Nephron progenitor cell (in vitro differentiated cells): ENCODE measurements around the gene DNAH11.

Experiments
- DNase-seq: peaks from one replicate; pipeline ENCODE4 v3.0.0; 2021
- H3K27ac Mint-ChIP-seq: 2 replicates; pipeline ENCODE4 v1.8.0; 2021; ENCODE audit warnings: mild to moderate bottlenecking, moderate library complexity, mixed read lengths
- H3K27me3 Mint-ChIP-seq: 2 replicates; pipeline ENCODE4 v1.8.0; 2021; ENCODE audit warnings: mild to moderate bottlenecking, low read depth, mixed read lengths; ENCODE audit not compliant: poor library complexity
- H3K36me3 Mint-ChIP-seq: 2 replicates; pipeline ENCODE4 v1.8.0; 2021; ENCODE audit warnings: low read depth, mixed read lengths
- H3K4me1 Mint-ChIP-seq: 2 replicates; pipeline ENCODE4 v1.8.0; 2021; ENCODE audit warnings: mixed read lengths
- H3K4me3 Mint-ChIP-seq: 2 replicates; pipeline ENCODE4 v1.8.0; 2021; ENCODE audit warnings: mild to moderate bottlenecking, moderate library complexity, mixed read lengths
- H3K9me3 Mint-ChIP-seq: 2 replicates; pipeline ENCODE4 v1.8.0; 2021; ENCODE audit warnings: mild to moderate bottlenecking, moderate library complexity, mixed read lengths
- CTCF ChIP-seq: fragments of 200-600 bp; sonication (generic); IDR thresholded peaks from 2 replicates; pipeline ENCODE4 v1.5.0; 2021; ENCODE audit warnings: antibody characterized with exemption

DNAH11 gene

DNA sequence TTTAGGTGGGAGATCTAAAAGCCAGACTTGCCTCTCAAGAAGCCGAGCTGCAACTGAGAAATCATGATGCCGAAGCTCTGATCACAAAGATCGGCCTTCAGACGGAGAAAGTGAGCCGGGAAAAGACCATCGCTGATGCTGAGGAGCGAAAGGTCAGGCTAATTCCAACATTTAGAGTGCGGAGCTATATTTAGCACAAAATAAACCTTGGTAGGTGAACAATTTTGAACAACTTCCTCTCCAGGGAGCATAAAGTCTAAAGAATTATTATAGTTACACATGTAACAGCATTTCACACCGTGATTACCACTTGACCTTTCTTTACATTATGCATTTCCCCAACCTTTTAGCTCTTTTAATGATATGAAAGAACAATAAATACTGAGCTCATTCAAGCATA is 236.1 kb downstream of the DNAH11 start:
- no peak for TF ChIP-seq CTCF
- peaks cover 4% of the 10 kb centered on the region for H3K27me3 Mint-ChIP-seq

DNA sequence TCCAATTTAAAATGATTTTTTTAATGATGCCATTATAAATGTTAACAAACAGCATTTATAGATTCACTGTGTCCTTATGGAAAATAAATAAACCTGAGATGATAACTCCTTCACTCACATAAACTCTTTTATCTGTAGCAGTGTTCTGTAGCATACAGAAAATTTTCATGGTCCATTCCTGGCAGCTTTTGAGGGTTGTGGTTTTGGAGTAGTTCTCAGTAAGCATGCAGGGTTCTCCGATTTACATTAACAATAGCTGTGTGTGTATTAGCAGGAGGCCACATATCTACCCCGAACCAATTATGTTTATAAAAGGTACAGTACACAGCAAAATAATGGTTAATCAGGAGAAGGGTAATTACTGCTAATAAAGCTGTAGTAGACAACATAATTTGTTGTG is 240.2 kb downstream of the DNAH11 start:
- Mint-ChIP-seq H3K9me3 (no peaks in the 10 kb centered on the region), H3K4me3 (no peak overlapping the region), H3K36me3 (no peaks in the 10 kb centered on the region), H3K4me1 (no peaks in the 10 kb centered on the region), H3K27me3 (peaks cover 6% of the 10 kb centered on the region), H3K27ac (no peak overlapping the region)
- TF ChIP-seq CTCF = no peak
- DNase-seq = no peak

More for the DNA sequence above, 236.1 kb downstream of the DNAH11 start:
- no peak overlapping the region for H3K4me3 Mint-ChIP-seq
- no peaks in the 10 kb centered on the region for H3K36me3 Mint-ChIP-seq
- no peak for DNase-seq
- H3K27ac Mint-ChIP-seq = no peak overlapping the region
- H3K4me1 Mint-ChIP-seq = no peaks in the 10 kb centered on the region
- H3K9me3 Mint-ChIP-seq = no peaks in the 10 kb centered on the region

DNA sequence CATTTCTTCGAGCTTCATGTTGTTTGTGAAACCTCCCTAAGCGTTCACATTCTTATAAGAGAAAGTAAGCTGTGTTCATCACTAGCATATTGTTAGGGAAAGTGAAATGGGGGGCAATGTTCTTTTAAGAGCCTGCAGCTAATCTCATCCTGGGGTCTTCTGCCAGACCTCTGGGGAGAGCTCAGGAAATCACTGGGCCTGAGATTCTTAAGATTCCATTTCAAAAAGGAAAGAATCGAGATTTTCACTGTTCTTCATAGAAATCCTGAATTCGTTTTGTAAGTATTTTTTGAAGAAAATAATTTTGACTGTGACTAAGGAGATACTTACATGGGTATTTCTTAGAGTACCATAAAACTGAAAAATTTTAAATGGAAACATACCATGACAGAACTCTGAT is 242.2 kb downstream of the DNAH11 start:
- H3K9me3 Mint-ChIP-seq = no peaks in the 10 kb centered on the region
- H3K36me3 Mint-ChIP-seq = no peaks in the 10 kb centered on the region
- no peak for TF ChIP-seq CTCF
- H3K4me3 Mint-ChIP-seq = no peak overlapping the region
- H3K4me1 Mint-ChIP-seq = no peaks in the 10 kb centered on the region
- H3K27ac Mint-ChIP-seq = no peak overlapping the region
- DNase-seq = no peak
- peaks cover 10% of the 10 kb centered on the region for H3K27me3 Mint-ChIP-seq

DNA sequence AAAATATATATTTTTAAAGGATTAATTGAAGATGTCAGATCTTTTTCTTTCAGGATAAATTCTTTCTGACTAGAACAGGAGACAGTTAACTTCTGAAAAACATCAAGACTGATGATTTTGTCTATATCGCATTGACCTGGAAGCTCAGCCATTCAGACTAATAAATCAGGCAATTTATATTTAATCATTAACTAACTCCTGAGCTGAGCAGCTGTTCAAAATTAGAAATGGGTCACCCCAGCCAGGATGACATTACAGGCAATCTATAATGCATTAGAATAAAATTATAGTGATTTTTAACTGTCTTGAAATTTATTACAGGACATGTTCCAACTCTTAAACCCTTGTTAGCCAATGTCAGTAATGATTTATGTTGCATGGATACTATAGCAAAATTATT is 263.0 kb downstream of the DNAH11 start:
- TF ChIP-seq CTCF = no peak
- H3K27me3 Mint-ChIP-seq = peaks cover 5% of the 10 kb centered on the region
- H3K27ac Mint-ChIP-seq = no peak overlapping the region
- no peak for DNase-seq
- no peaks in the 10 kb centered on the region for H3K4me1 Mint-ChIP-seq
- H3K4me3 Mint-ChIP-seq = no peak overlapping the region
- H3K9me3 Mint-ChIP-seq = no peaks in the 10 kb centered on the region
- no peaks in the 10 kb centered on the region for H3K36me3 Mint-ChIP-seq

GRCh38 chr7:21806388-21806787 is 263.5 kb downstream of the DNAH11 start:
- no peak for TF ChIP-seq CTCF
- no peaks in the 10 kb centered on the region for H3K4me1 Mint-ChIP-seq
- H3K27me3 Mint-ChIP-seq = peaks cover 5% of the 10 kb centered on the region
- no peak overlapping the region for H3K4me3 Mint-ChIP-seq
- DNase-seq = no peak
- no peaks in the 10 kb centered on the region for H3K9me3 Mint-ChIP-seq
- H3K36me3 Mint-ChIP-seq = no peaks in the 10 kb centered on the region
- H3K27ac Mint-ChIP-seq = no peak overlapping the region

- Mint-ChIP-seq H3K9me3 (no peaks in the 10 kb centered on the region), H3K36me3 (no peaks in the 10 kb centered on the region), H3K4me3 (no peak overlapping the region), H3K27ac (no peak overlapping the region), H3K27me3 (no peaks in the 10 kb centered on the region), H3K4me1 (no peaks in the 10 kb centered on the region)
- no peak for TF ChIP-seq CTCF
- no peak for DNase-seq
Observed at GRCh38 chr7:21819048-21819447, 276.2 kb downstream of the DNAH11 start.
